Stomach (tissue), 9 donors: ENCODE data around the gene XRCC5. TPM values are rescaled to one million over a fixed set of nuclear protein-coding genes. Genes with fewer than 3 reads are reported as not detected.
A peak's percentile ranks its signal among the peaks of the same experiment; 100 is the strongest.

Source experiments
- DNase-seq, 2 donors: peaks; one replicate each; pipeline versions ENCODE4 v3.0.0 to v3.0.0-alpha.2; 2013 to 2019
- H3K27ac ChIP-seq, 5 donors: fragments of 200-600 bp in 4 of 5; sonication (generic) in 4 of 5; one replicate each; pipeline ENCODE4 v1.5.1; 2013 to 2019; ENCODE audit warnings: mild to moderate bottlenecking in 1 of 5, moderate library complexity in 1 of 5
- H3K27me3 ChIP-seq, 3 donors: fragments of 200-600 bp; sonication (generic); one replicate each; pipeline ENCODE4 v1.5.1; 2017 to 2019; ENCODE audit warnings: mixed run types in 1 of 3
- H3K36me3 ChIP-seq, 4 donors: fragments of 200-600 bp; sonication (generic); 1 replicate in 3 of 4; 2 replicates in 1 of 4; pipeline ENCODE4 v1.5.1; 2016 to 2019
- H3K4me1 ChIP-seq, 4 donors: fragments of 200-600 bp; sonication (generic); one replicate each; pipeline ENCODE4 v1.5.1; 2016 to 2019
- H3K4me3 ChIP-seq, 4 donors: fragments of 200-600 bp; sonication (generic) in 3 of 4; one replicate each; pipeline ENCODE4 v1.5.1; 2016 to 2019; ENCODE audit warnings: mild to moderate bottlenecking in 1 of 4
- H3K9me3 ChIP-seq, 4 donors: fragments of 200-600 bp; sonication (generic); one replicate each; pipeline ENCODE4 v1.5.1; 2016 to 2019
- EP300 ChIP-seq: sonication (generic); formaldehyde crosslinking; IDR thresholded peaks from one replicate; pipeline ENCODE4 v1.6.1; 2017; ENCODE audit warnings: antibody characterized with exemption
- POLR2A ChIP-seq, 4 donors: fragments of 450-650 bp; IDR thresholded peaks; one replicate each; pipeline ENCODE4 v1.6.1; 2016; ENCODE audit warnings: antibody characterized with exemption in 4 of 4, control low read depth in 2 of 4, mild to moderate bottlenecking in 1 of 4, moderate library complexity in 1 of 4
- POLR2AphosphoS5 ChIP-seq, 3 donors: sonication (generic); formaldehyde crosslinking; IDR thresholded peaks; one replicate each; pipeline ENCODE4 v1.6.1; 2016; ENCODE audit warnings: antibody characterized with exemption in 3 of 3
- WGBS, 5 donors: extraction: QIAGEN DNeasy Blood & Tissue Kit in 3 of 5; methylation state at CpG; one replicate each; pipeline versions ENCODE4 v1.1.5 to v1.1.7; 2013 to 2018; 5-methylcytosine and 5-hydroxymethylcytosine counted together
- intact Hi-C: fragments of 100-400 bp; cut with DNase I; formaldehyde crosslinking; loops from one replicate; pipeline ENCODE4 v1.15.1; 2023; ENCODE audit warnings: low total_unique reads
- polyA plus RNA-seq, 3 donors: library from polyadenylated mRNA; stranded (reverse); fragments of 200-250 nt; gene quantifications; one replicate each; pipeline ENCODE4 v1.2.3, GENCODE V29; 2013
- total RNA-seq, 5 donors: library from RNA; depleted of rRNA; stranded (reverse); fragments of >200 nt; gene quantifications; one replicate each; pipeline versions ENCODE4 v1.1.0 to v1.2.3, GENCODE V29; 2014 to 2016
- TF ChIP-seq, protein P1 (sequence below), 7 experiments: fragments of 450-650 bp in 4 of 7; fragments of 200-600 bp in 3 of 7; sonication (generic) in 3 of 7; IDR thresholded peaks; one replicate each; pipeline ENCODE4 v1.5.1; 2016 to 2019; ENCODE audit warnings: antibody characterized with exemption in 7 of 7, control low read depth in 2 of 7, mild to moderate bottlenecking in 1 of 7
- donor health status: healthy with polysubstance abuse.
- donor health status: Bipolar disorder and iron deficiency.
- donor health status: healthy.

XRCC5 gene
- total and polyA plus RNA-seq, 8 donors, result 70.2 to 302 (median 92.9) TPM

DNA sequence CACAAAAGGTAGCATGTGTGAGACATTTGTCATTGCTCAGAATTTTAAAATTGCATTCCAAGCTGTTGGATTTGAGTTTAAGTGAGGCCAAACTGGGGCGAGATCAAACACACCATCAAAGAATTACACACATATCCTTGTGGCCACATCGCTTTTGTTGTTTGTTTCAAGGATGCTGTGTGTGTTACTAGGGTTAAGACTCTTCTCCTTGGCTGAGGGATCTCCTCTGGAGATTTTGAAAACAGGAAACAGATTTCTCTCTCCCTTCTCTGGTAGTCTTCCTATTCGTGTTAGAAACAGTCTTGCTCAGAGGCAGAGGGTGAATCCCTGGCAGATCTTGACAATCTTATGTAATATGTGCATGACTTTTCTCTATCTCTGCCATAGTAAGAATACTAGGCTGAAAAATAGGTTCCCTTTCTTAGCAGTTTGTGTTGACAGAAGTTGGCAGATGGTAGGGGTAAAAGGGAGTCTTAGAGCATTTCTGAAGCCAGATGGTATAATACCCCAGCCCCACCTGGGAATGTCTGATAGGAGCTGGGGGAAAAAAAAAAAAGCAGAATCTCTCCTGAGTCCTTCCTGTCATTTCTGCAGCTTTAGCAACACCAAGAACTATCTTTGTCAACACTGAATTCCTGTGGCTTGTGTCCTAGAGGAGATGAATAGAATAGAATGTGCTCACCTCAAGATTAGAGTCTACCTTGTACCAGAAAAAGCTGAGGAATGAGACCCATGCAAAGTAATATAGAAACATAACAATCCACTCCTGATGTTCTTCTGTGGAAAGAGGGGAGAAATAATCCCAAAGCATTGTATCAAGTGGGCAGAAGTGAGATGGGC lies 101.8 kb downstream of the XRCC5 start:
- H3K27ac ChIP-seq, result no peak overlapping the region
- intact Hi-C loops, result no loop called here

DNA sequence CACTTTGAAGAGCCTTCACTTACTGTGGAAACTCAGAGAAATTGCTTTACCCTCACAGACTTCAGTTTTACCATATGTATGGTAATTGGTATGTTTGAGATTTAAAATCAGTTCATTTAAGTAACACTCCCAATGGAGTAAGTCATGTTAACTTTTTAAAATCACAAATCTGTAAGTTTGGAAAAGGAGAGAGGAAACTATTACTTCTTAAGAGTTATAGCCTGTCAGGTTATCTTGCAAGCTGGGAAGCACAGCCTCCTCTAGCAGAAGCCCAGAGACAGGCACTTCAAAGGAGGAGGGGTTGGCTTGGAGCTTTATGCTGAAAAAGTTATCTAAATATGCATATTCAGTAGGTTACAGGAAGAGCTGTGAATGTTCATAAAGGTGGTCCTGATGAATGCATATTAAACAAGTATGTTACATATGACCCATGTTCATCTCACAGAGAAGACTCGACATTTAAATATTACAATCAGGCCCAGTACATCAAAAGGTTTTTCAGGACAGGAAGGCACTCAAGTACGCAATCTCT lies 102.5 kb downstream of the XRCC5 start:
- no peak overlapping the region for H3K27ac ChIP-seq
- no peaks in the 10 kb centered on the region for H3K27me3 ChIP-seq
- intact Hi-C loops, result no loop called here
- 95 to 100% (median 96%) methylated on average over 2 of the region's 2 CpGs for WGBS, 5 donors
- no peak overlapping the region for H3K4me3 ChIP-seq
- DNase-seq, result no peak
- no peak for TF ChIP-seq POLR2AphosphoS5 (IDR thresholded peaks at IDR 0.05)
- no peak for TF ChIP-seq POLR2A (IDR thresholded peaks at IDR 0.05)
- no peak for TF ChIP-seq EP300
- TF ChIP-seq, protein P1, sequence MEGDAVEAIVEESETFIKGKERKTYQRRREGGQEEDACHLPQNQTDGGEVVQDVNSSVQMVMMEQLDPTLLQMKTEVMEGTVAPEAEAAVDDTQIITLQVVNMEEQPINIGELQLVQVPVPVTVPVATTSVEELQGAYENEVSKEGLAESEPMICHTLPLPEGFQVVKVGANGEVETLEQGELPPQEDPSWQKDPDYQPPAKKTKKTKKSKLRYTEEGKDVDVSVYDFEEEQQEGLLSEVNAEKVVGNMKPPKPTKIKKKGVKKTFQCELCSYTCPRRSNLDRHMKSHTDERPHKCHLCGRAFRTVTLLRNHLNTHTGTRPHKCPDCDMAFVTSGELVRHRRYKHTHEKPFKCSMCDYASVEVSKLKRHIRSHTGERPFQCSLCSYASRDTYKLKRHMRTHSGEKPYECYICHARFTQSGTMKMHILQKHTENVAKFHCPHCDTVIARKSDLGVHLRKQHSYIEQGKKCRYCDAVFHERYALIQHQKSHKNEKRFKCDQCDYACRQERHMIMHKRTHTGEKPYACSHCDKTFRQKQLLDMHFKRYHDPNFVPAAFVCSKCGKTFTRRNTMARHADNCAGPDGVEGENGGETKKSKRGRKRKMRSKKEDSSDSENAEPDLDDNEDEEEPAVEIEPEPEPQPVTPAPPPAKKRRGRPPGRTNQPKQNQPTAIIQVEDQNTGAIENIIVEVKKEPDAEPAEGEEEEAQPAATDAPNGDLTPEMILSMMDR (IDR thresholded peaks at IDR 0.05), result no peak
- H3K4me1 ChIP-seq, result peaks cover 0 to 2% (median 0%) of the 10 kb centered on the region in 4 donors
- peaks cover 18 to 37% (median 26%) of the 10 kb centered on the region in 4 donors for H3K36me3 ChIP-seq
- no peaks in the 10 kb centered on the region for H3K9me3 ChIP-seq

More for the DNA sequence above, 101.8 kb downstream of the XRCC5 start:
- 50 to 79% (median 73%) methylated on average over 3 of the region's 3 CpGs for WGBS, 5 donors
- Histone ChIP-seq H3K4me1 (no peaks in the 10 kb centered on the region), H3K27me3 (no peaks in the 10 kb centered on the region), H3K36me3 (peaks cover 21 to 44% (median 34%) of the 10 kb centered on the region in 4 donors), H3K4me3 (no peak overlapping the region), H3K9me3 (no peaks in the 10 kb centered on the region)
- TF ChIP-seq EP300 (no peak), POLR2A (IDR thresholded peaks at IDR 0.05) (no peak), POLR2AphosphoS5 (IDR thresholded peaks at IDR 0.05) (no peak)
- TF ChIP-seq, protein P1 (IDR thresholded peaks at IDR 0.05), result no peak
- no peak for DNase-seq

DNA sequence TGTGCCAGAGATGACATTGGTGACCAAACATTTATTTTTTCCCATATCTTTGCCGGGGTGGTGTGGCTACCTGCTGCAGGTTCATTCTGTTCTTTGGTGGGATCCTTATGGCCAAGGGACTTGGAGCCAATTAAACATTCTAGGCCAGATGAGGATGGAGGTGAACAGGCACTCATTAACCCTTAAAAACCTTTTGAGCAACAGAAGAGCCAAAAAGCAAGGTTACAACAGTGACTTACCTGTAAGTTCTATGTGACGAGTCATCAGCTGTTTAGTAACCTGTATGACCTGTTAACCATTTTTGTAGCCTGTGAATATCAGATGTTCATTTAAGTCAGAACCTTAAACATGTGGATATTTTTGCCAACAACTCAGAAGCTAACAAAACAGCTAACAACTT lies 105.6 kb downstream of the XRCC5 start:
- 63 to 86% (median 69%) methylated on average over 2 of the region's 2 CpGs for WGBS, 5 donors
- H3K9me3 ChIP-seq, result no peaks in the 10 kb centered on the region
- no peak overlapping the region for H3K27ac ChIP-seq
- intact Hi-C loops, result no loop called here
- H3K27me3 ChIP-seq, result no peaks in the 10 kb centered on the region
- no peak overlapping the region for H3K4me3 ChIP-seq
- H3K36me3 ChIP-seq, result peaks cover 0 to 14% (median 0%) of the 10 kb centered on the region in 4 donors
- TF ChIP-seq POLR2AphosphoS5 (IDR thresholded peaks at IDR 0.05) (no peak), EP300 (no peak), POLR2A (IDR thresholded peaks at IDR 0.05) (no peak)
- TF ChIP-seq, protein P1 (IDR thresholded peaks at IDR 0.05), result no peak
- no peak for DNase-seq
- peaks cover 0 to 4% (median 0%) of the 10 kb centered on the region in 4 donors for H3K4me1 ChIP-seq

DNA sequence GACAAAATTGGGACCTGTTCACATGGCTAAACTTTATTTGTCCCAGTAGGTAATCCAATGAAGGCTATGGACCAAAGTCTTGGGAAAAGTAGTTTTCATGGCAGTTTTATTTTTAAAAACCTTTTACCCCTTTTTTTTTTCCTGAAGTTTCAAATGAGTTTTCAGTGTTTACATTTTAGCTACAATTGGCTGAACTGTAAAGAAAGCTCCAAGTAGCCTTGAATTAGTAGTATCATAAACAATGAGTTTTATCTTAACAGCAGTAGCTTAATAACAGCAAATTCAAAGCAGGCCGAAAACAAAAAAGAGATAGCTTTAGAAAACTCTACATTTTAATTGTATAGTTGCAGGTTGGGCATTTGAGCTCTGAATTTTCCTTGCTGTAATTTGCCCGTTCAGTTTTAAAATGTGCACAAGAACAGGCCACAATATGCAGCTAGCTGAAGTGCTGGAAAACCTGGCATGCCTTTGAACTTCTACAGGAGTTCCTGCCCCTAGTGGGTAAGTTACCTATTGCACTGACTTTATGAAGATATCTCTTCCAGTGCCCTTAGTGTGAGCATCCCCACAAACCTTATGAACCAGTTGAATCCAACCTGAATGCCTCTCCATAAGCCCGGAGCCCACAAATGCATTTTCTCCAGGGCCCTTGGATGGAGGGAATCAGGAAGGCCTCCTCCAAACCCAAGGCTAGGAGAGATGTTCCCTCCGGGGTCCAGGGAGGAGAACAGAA lies 106.7 kb downstream of the XRCC5 start:
- TF ChIP-seq EP300 (no peak), POLR2A (IDR thresholded peaks at IDR 0.05) (no peak), POLR2AphosphoS5 (IDR thresholded peaks at IDR 0.05) (no peak)
- TF ChIP-seq, protein P1 (IDR thresholded peaks at IDR 0.05), result peak in 2 of 7 experiments; percentile 6 to 12
- Histone ChIP-seq H3K36me3 (peaks cover 0 to 11% (median 0%) of the 10 kb centered on the region in 4 donors), H3K9me3 (no peaks in the 10 kb centered on the region), H3K27ac (no peak overlapping the region), H3K4me3 (no peak overlapping the region), H3K4me1 (peaks cover 0 to 4% (median 0%) of the 10 kb centered on the region in 4 donors), H3K27me3 (no peaks in the 10 kb centered on the region)
- intact Hi-C loops, result no loop called here
- 55 to 67% (median 62%) methylated on average over 4 of the region's 4 CpGs for WGBS, 5 donors
- DNase-seq, result peak in 1 of 2 donors; percentile 42
